CD4-positive, alpha-beta T cell (primary cell): ENCODE data around the gene PSMA5. TPM values are rescaled to one million over a fixed set of nuclear protein-coding genes. Genes with fewer than 3 reads are reported as not detected.

Source experiments
- ATAC-seq: fragments of 200-7000 bp; cut with Tn5 transposase; one replicate; pipeline ENCODE4 v1.10.0; 2022; ENCODE audit warnings: mild to moderate bottlenecking; ENCODE audit not compliant: poor library complexity
- CTCF ChIA-PET: fragments of 350-600 bp; sonication (Branson Sonifier 250); formaldehyde crosslinking; loops from one replicate; lab custom pipeline; 2021; ENCODE audit warnings: antibody characterized with exemption, inconsistent platforms; lab: Charles Lee
- POLR2A ChIA-PET: fragments of 350-600 bp; sonication (Branson Sonifier 250); formaldehyde crosslinking; loops from one replicate; lab custom pipeline; 2021; ENCODE audit warnings: antibody characterized with exemption, inconsistent platforms; lab: Charles Lee
- DNase-seq, 14 experiments: peaks; one replicate each; pipeline ENCODE4 v3.0.0-alpha.2; 2013 to 2020; ENCODE audit warnings: mixed read lengths in 2 of 14
- H3K27ac ChIP-seq, 2 donors: one replicate each; pipeline versions ENCODE4 v1.5.1 to v1.7.0; 2013; ENCODE audit warnings: low read length in 2 of 2, low read depth in 1 of 2, mild to moderate bottlenecking in 1 of 2
- H3K27me3 ChIP-seq, 2 experiments: 1 replicate in 1 of 2; 2 replicates in 1 of 2; pipeline versions ENCODE4 v1.6.1 to v1.7.0; 2013; ENCODE audit warnings: low read length in 2 of 2, control low read depth in 1 of 2, mild to moderate bottlenecking in 1 of 2, moderate library complexity in 1 of 2; ENCODE audit not compliant: insufficient read depth in 2 of 2, control insufficient read depth in 1 of 2
- H3K36me3 ChIP-seq: one replicate; pipeline ENCODE4 v1.6.1; 2013; ENCODE audit warnings: low read length, control low read depth; ENCODE audit not compliant: insufficient read depth
- H3K4me1 ChIP-seq: one replicate; pipeline ENCODE4 v1.6.1; 2013; ENCODE audit warnings: low read length, control low read depth; ENCODE audit not compliant: insufficient read depth
- H3K4me3 ChIP-seq: one replicate; pipeline ENCODE4 v1.5.1; 2013; ENCODE audit warnings: mild to moderate bottlenecking, low read length, moderate library complexity
- H3K9me3 ChIP-seq, 2 experiments: 1 replicate in 1 of 2; 2 replicates in 1 of 2; pipeline versions ENCODE4 v1.6.1 to v1.7.0; 2013; ENCODE audit warnings: low read length in 2 of 2, mild to moderate bottlenecking in 2 of 2, control low read depth in 1 of 2, moderate library complexity in 1 of 2; ENCODE audit not compliant: control insufficient read depth in 1 of 2, insufficient read depth in 1 of 2
- H3K27ac Mint-ChIP-seq: one replicate; pipeline ENCODE4 v1.8.0; 2020; ENCODE audit warnings: mixed read lengths
- H3K27me3 Mint-ChIP-seq: one replicate; pipeline ENCODE4 v1.8.0; 2021; ENCODE audit warnings: mixed read lengths
- H3K36me3 Mint-ChIP-seq: one replicate; pipeline ENCODE4 v1.8.0; 2021; ENCODE audit warnings: low read depth, mixed read lengths
- H3K4me1 Mint-ChIP-seq: one replicate; pipeline ENCODE4 v1.8.0; 2021; ENCODE audit warnings: low read depth, mixed read lengths
- H3K4me3 Mint-ChIP-seq: one replicate; pipeline ENCODE4 v1.8.0; 2020; ENCODE audit warnings: mild to moderate bottlenecking, mixed read lengths
- H3K9me3 Mint-ChIP-seq: one replicate; pipeline ENCODE4 v1.8.0; 2020; ENCODE audit warnings: mixed read lengths
- intact Hi-C, 2 experiments: fragments of 100-400 bp; cut with DNase I in 1 of 2; cut with micrococcal nuclease in 1 of 2; formaldehyde crosslinking; loops; one replicate each; pipeline versions ENCODE4 v1.15.1 to v1.9.0; 2023 to 2025; cut with DNase I, micrococcal nuclease
- total RNA-seq, 174 experiments: library from RNA in 2 of 174; stranded (reverse) in 2 of 174; gene quantifications; one replicate each; pipeline ENCODE4 v1.2.3 and lab custom pipeline; 2021 to 2026
- TF ChIP-seq, protein P1 (sequence below): fragments of 200-600 bp; IDR thresholded peaks from one replicate; pipeline ENCODE4 v1.8.0; 2022; ENCODE audit warnings: antibody characterized with exemption, mild to moderate bottlenecking

The PSMA5 gene
- total RNA-seq, 2 experiments from 2014 or later, result 29.8 to 33.8 TPM

DNA sequence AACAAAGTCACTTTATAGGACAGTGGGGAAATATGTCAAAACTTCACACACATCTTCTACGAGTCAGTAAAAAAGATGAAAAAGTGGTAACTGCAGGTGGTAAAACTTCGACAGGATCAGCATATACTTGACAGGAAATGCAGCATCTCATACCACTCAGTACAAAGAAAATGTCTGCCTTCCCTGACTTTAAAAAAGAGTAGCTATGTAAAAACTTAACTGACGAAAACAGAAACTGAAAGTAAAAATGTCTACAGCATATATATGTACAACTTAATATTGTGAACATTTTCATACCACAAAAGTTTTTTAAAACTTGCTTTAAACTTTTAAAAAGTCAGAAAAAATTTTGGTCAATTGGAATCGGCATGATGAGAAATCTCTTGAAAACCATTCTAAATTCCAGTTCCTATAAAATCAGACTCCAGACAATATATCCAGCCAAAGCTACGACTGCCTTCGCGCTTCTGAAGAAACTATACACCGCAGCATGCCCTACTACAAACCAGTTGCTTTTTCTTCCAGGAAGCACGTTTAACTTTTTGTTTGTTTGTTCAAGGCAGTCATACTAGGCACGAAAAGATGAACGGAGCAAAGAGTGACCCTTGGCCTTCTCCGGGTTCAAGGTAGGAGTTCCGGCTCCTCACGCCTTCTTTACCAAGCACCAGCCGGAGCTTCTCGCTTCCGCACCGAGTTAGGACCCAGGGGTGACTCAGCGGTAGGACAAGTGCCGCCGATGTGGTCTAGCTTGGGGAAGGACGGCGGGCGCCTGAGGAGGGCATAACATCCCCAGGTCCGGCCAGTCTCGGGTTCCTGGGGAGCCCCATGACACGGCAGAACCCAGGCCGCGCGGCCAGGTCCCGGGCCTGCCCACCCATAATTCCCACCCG lies 612 bp downstream of the PSMA5 start:
- Histone ChIP-seq H3K4me1 (peaks cover 33% of the 10 kb centered on the region), H3K27me3 (no peaks in the 10 kb centered on the region), H3K27ac (peak overlapping the region; percentile 91 to 95), H3K4me3 (peak overlapping the region; percentile 98), H3K9me3 (no peaks in the 10 kb centered on the region), H3K36me3 (peaks cover 26% of the 10 kb centered on the region)
- intact Hi-C loops, result loop anchor here (1.0 to 5.0 kb wide), 11 partner anchors 57 to 609 kb away; partner anchors contain the start of genes ATXN7L2 (in 1 of the 2), ELAPOR1 (in 1 of the 2), GNAI3 (in 1 of the 2) and STRIP1 (in 1 of the 2)
- Mint-ChIP-seq H3K36me3 (peaks cover 46% of the 10 kb centered on the region), H3K4me3 (peak overlapping the region; percentile 98), H3K9me3 (no peaks in the 10 kb centered on the region), H3K4me1 (peaks cover 58% of the 10 kb centered on the region), H3K27ac (peak overlapping the region; percentile 98), H3K27me3 (no peaks in the 10 kb centered on the region)
- DNase-seq, result peak in 11 of 14 experiments; percentile 33 to 84 (median 51)
- TF ChIP-seq, protein P1, sequence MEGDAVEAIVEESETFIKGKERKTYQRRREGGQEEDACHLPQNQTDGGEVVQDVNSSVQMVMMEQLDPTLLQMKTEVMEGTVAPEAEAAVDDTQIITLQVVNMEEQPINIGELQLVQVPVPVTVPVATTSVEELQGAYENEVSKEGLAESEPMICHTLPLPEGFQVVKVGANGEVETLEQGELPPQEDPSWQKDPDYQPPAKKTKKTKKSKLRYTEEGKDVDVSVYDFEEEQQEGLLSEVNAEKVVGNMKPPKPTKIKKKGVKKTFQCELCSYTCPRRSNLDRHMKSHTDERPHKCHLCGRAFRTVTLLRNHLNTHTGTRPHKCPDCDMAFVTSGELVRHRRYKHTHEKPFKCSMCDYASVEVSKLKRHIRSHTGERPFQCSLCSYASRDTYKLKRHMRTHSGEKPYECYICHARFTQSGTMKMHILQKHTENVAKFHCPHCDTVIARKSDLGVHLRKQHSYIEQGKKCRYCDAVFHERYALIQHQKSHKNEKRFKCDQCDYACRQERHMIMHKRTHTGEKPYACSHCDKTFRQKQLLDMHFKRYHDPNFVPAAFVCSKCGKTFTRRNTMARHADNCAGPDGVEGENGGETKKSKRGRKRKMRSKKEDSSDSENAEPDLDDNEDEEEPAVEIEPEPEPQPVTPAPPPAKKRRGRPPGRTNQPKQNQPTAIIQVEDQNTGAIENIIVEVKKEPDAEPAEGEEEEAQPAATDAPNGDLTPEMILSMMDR, result no peak
- POLR2A ChIA-PET, result interaction anchor here (0.6 to 6.5 kb wide), 29 partner anchors 14 to 913 kb away, joined by 3 to 76 read pairs (median 5); partner anchors contain the start of genes AMIGO1, AMPD2, ATXN7L2 and CLCC1
- ATAC-seq, result peak; percentile 43
- CTCF ChIA-PET, result interaction anchor here (0.9 to 3.0 kb wide), 7 partner anchors 27 to 559 kb away, joined by 3 to 18 read pairs (median 7); partner anchors contain the start of genes AHCYL1, ATXN7L2 and CYB561D1

DNA sequence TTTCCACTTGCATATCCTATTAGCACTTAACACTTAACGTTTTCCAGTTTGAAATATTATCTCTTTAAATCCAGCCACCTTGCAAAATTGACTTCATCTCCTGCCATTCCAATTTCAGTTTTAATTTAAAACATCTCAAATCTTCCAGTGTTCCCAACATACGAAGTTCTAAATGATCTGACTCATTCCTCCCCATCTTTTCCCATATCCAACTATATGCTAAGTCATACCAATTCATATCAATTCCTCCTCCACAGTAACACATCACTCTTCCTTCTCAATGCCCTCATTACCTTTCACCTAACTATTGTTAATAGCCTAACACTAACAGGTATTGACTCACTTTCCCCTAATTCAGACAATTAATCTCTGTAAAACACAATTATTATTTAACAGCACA lies 2.8 kb downstream of the PSMA5 start:
- peaks cover 33% of the 10 kb centered on the region for H3K4me1 ChIP-seq
- Mint-ChIP-seq H3K36me3 (peaks cover 63% of the 10 kb centered on the region), H3K27ac (peak overlapping the region; percentile 98), H3K27me3 (no peaks in the 10 kb centered on the region), H3K4me1 (peaks cover 66% of the 10 kb centered on the region), H3K9me3 (no peaks in the 10 kb centered on the region), H3K4me3 (peak overlapping the region; percentile 39)
- ChIA-PET POLR2A (interaction anchor here (0.7 to 6.5 kb wide), 2 partner anchors 57 to 60 kb away, joined by 4 to 76 read pairs; partner anchors contain the start of gene ATXN7L2), CTCF (interaction anchor here (3.0 kb wide), 1 partner anchor 109 kb away, joined by 18 read pairs; no protein-coding TSS in a partner anchor)
- H3K27me3 ChIP-seq, result no peaks in the 10 kb centered on the region
- peaks cover 45% of the 10 kb centered on the region for H3K36me3 ChIP-seq
- ATAC-seq, result no peak
- intact Hi-C loops, result no loop called here
- H3K4me3 ChIP-seq, result no peak overlapping the region
- no peaks in the 10 kb centered on the region for H3K9me3 ChIP-seq
- TF ChIP-seq, protein P1, result no peak
- peak overlapping the region; percentile 9 to 55 for H3K27ac ChIP-seq
- no peak for DNase-seq

DNA sequence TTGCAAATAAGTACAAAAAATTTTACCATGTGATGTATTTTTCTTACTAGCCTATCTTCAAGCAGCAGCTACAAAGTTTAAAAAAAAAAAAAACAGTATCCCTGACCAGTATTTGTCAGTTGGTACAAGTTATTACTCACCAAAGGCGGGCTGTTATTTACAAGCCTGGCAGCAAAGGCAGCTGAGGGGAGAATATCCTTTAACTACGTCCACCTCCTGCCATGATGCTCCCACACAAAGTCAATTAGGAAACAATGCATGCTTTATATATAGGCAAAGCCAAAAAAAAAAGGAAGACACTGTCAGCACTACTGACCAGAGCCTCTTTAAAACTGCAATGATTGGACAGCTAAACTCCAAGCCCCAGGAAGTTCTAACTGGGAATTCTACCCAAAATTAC lies 13.7 kb downstream of the PSMA5 start:
- H3K4me1 Mint-ChIP-seq, result peaks cover 51% of the 10 kb centered on the region
- Histone ChIP-seq H3K36me3 (peaks cover 98% of the 10 kb centered on the region), H3K27ac (no peak overlapping the region), H3K4me3 (no peak overlapping the region), H3K4me1 (peaks cover 5% of the 10 kb centered on the region), H3K9me3 (no peaks in the 10 kb centered on the region), H3K27me3 (no peaks in the 10 kb centered on the region)
- ChIA-PET POLR2A (interaction anchor here (2.1 kb wide), 1 partner anchor 13 kb away, joined by 7 read pairs; the partner anchor contains the start of gene PSMA5), CTCF (interaction anchor here (1.2 kb wide), 2 partner anchors 9 to 120 kb away, joined by 3 to 5 read pairs; no protein-coding TSS in a partner anchor)
- no peak overlapping the region for H3K27ac Mint-ChIP-seq
- no peaks in the 10 kb centered on the region for H3K27me3 Mint-ChIP-seq
- TF ChIP-seq, protein P1, result no peak
- DNase-seq (no peak), ATAC-seq (no peak)
- peaks cover 99% of the 10 kb centered on the region for H3K36me3 Mint-ChIP-seq
- no peak overlapping the region for H3K4me3 Mint-ChIP-seq
- no peaks in the 10 kb centered on the region for H3K9me3 Mint-ChIP-seq
- intact Hi-C loops, result no loop called here
